ENCODE data around the gene FBXO28. TPM values are rescaled to one million over a fixed set of nuclear protein-coding genes. Genes with fewer than 3 reads are reported as not detected.

Gene FBXO28
- total and polyA plus RNA-seq, 10 of the 15 experiments (the other 5 are each of a cell fraction or from before 2014, with no cell fraction given) = 4.3 to 23.2 (median 18.4) TPM

DNA sequence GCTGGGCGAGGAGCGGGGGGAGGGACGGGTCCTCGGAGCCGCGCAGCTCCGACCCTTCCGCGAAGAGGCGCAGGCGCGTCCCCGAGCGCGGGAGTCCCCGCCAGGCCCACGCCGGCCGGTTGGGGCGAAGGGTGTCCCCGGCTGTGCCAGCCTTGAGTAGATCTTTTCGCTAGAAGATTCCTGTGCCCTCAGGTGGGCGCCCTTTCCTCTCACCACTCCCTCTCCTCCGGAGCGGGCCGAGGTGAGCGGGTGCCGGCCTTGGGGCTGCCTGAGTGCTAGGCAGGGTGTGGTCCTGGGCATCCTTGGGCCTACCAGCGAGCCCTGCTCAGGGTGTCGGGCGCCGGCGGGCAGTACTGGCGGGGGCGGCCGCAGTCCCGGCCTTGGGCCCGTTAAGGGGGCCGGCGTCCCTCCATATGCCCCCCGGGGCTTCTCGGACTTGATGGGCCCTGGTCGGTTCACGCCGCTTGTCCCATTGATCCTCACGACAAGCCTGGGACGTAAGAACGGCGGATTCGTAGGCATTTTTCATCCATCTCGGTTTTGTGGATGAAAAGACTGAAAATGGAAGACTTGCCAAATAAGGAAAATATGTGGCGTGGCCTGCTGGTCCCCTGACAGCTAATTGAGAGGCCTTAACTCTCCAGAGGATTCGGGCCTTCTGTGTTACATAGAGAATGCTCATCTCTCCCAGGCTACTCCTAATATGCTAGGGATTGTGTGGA, 69.8 kb downstream of the FBXO28 start:
- H3K9me3 ChIP-seq (replicated peaks; ENCODE audit: control insufficient read depth, insufficient read depth, low read length) = no peaks in the 10 kb centered on the region
- H3K36me3 ChIP-seq (ENCODE audit: control insufficient read depth in 2 of 2, insufficient read depth in 2 of 2, low read length in 1 of 2) = no peaks in the 10 kb centered on the region
- DNase-seq (ENCODE audit: low read depth, low spot score) (no peak), ATAC-seq (peak; percentile 63), FAIRE-seq (no peak)
- intact Hi-C loops (cut with micrococcal nuclease; ENCODE audit: unreplicated experiment) (loop anchor here (2.0 to 5.0 kb wide), 3 partner anchors 67 to 336 kb away; partner anchors contain the start of genes NVL and TP53BP2), in situ Hi-C loops (cut with MboI) (no loop called here)
- WGBS (ENCODE audit: insufficient coverage, insufficient replicate concordance, low lambda C conversion rate, missing lambda C conversion rate) = under 1% methylated on average over 36 of the region's 53 CpGs
- no peaks in the 10 kb centered on the region; the same call in 1 of the 2 replicates for H4K20me1 ChIP-seq (ENCODE audit: control insufficient read depth, insufficient read depth)
- H3K27ac ChIP-seq (ENCODE audit: control insufficient read depth, insufficient read depth) = peak overlapping the region; percentile 91
- H3K9ac ChIP-seq (ENCODE audit: control insufficient read depth, insufficient read depth, low read length) = peak overlapping the region; percentile 89
- ChIA-PET SMC1A (ENCODE audit: uncharacterized antibody, unreplicated experiment) (interaction anchor here (1.2 to 2.9 kb wide), 6 partner anchors 9 to 248 kb away, joined by 4 to 14 read pairs (median 4); no protein-coding TSS in a partner anchor), POLR2A (interaction anchor here (0.7 to 2.5 kb wide), 6 partner anchors 15 to 467 kb away, joined by 3 to 16 read pairs (median 3); partner anchors contain the start of gene FBXO28), CTCF (interaction anchor here (0.7 to 2.5 kb wide), 5 partner anchors 12 to 92 kb away, joined by 3 to 5 read pairs (median 3); no protein-coding TSS in a partner anchor), RAD21 (ENCODE audit: unreplicated experiment) (interaction anchor here (0.8 to 1.9 kb wide), 9 partner anchors 9 to 150 kb away, joined by 3 to 6 read pairs (median 4); no protein-coding TSS in a partner anchor)
- H3K4me2 ChIP-seq (ENCODE audit: control insufficient read depth, insufficient read depth) = peak overlapping the region; percentile 85
- H2AFZ ChIP-seq (ENCODE audit: control insufficient read depth, low read depth, low read length) = peak overlapping the region; percentile 66
- peaks cover 51% of the 10 kb centered on the region for H3K79me2 ChIP-seq (ENCODE audit: control insufficient read depth, insufficient read depth, low read length)
- BruUV-seq (replicated peaks) = no TSS peak
- peaks cover 16% of the 10 kb centered on the region; the same call in 1 of the 2 replicates for H3K4me1 ChIP-seq (ENCODE audit: control insufficient read depth, insufficient read depth, low read length)
- H3K27me3 ChIP-seq (replicated peaks in 1 of 2; ENCODE audit: control insufficient read depth in 2 of 2, insufficient read depth in 2 of 2, low read length in 1 of 2) = no peaks in the 10 kb centered on the region
- H3K4me3 ChIP-seq = peak overlapping the region; percentile 90
- TF ChIP-seq RAD51 (IDR thresholded peaks at IDR 0.05) = no peak
- TF ChIP-seq, protein P1, sequence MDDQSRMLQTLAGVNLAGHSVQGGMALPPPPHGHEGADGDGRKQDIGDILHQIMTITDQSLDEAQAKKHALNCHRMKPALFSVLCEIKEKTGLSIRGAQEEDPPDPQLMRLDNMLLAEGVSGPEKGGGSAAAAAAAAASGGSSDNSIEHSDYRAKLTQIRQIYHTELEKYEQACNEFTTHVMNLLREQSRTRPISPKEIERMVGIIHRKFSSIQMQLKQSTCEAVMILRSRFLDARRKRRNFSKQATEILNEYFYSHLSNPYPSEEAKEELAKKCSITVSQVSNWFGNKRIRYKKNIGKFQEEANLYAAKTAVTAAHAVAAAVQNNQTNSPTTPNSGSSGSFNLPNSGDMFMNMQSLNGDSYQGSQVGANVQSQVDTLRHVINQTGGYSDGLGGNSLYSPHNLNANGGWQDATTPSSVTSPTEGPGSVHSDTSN (IDR thresholded peaks at IDR 0.05; ENCODE audit: insufficient replicate concordance, low read depth, low read length) = no peak
- peak; percentile 21; the same call in 1 of the 2 replicates for TF ChIP-seq NRF1 (conservative IDR thresholded peaks at IDR 0.05; ENCODE audit: low read depth, low read length)
- 0 out of 2 replicates have a peak, but pooled peaks have one; percentile 16 for TF ChIP-seq HDGF (IDR thresholded peaks at IDR 0.05)
- no peak for TF ChIP-seq FOS (IDR thresholded peaks at IDR 0.05; ENCODE audit: borderline replicate concordance, extremely low read depth, insufficient read length)
- TF ChIP-seq, protein P2, sequence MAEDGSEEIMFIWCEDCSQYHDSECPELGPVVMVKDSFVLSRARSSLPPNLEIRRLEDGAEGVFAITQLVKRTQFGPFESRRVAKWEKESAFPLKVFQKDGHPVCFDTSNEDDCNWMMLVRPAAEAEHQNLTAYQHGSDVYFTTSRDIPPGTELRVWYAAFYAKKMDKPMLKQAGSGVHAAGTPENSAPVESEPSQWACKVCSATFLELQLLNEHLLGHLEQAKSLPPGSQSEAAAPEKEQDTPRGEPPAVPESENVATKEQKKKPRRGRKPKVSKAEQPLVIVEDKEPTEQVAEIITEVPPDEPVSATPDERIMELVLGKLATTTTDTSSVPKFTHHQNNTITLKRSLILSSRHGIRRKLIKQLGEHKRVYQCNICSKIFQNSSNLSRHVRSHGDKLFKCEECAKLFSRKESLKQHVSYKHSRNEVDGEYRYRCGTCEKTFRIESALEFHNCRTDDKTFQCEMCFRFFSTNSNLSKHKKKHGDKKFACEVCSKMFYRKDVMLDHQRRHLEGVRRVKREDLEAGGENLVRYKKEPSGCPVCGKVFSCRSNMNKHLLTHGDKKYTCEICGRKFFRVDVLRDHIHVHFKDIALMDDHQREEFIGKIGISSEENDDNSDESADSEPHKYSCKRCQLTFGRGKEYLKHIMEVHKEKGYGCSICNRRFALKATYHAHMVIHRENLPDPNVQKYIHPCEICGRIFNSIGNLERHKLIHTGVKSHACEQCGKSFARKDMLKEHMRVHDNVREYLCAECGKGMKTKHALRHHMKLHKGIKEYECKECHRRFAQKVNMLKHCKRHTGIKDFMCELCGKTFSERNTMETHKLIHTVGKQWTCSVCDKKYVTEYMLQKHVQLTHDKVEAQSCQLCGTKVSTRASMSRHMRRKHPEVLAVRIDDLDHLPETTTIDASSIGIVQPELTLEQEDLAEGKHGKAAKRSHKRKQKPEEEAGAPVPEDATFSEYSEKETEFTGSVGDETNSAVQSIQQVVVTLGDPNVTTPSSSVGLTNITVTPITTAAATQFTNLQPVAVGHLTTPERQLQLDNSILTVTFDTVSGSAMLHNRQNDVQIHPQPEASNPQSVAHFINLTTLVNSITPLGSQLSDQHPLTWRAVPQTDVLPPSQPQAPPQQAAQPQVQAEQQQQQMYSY (CRISPR knock-in tag; IDR thresholded peaks at IDR 0.05) = no peak
- TF ChIP-seq, protein P3, sequence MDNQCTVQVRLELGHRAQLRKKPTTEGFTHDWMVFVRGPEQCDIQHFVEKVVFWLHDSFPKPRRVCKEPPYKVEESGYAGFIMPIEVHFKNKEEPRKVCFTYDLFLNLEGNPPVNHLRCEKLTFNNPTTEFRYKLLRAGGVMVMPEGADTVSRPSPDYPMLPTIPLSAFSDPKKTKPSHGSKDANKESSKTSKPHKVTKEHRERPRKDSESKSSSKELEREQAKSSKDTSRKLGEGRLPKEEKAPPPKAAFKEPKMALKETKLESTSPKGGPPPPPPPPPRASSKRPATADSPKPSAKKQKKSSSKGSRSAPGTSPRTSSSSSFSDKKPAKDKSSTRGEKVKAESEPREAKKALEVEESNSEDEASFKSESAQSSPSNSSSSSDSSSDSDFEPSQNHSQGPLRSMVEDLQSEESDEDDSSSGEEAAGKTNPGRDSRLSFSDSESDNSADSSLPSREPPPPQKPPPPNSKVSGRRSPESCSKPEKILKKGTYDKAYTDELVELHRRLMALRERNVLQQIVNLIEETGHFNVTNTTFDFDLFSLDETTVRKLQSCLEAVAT (IDR thresholded peaks at IDR 0.05) = no peak
- no peak for TF ChIP-seq RUNX3 (IDR thresholded peaks at IDR 0.05; ENCODE audit: low read length)
- TF ChIP-seq SP1 (IDR thresholded peaks at IDR 0.05; ENCODE audit: low read depth, low read length) = peak; percentile 4
- TF ChIP-seq, protein P4, sequence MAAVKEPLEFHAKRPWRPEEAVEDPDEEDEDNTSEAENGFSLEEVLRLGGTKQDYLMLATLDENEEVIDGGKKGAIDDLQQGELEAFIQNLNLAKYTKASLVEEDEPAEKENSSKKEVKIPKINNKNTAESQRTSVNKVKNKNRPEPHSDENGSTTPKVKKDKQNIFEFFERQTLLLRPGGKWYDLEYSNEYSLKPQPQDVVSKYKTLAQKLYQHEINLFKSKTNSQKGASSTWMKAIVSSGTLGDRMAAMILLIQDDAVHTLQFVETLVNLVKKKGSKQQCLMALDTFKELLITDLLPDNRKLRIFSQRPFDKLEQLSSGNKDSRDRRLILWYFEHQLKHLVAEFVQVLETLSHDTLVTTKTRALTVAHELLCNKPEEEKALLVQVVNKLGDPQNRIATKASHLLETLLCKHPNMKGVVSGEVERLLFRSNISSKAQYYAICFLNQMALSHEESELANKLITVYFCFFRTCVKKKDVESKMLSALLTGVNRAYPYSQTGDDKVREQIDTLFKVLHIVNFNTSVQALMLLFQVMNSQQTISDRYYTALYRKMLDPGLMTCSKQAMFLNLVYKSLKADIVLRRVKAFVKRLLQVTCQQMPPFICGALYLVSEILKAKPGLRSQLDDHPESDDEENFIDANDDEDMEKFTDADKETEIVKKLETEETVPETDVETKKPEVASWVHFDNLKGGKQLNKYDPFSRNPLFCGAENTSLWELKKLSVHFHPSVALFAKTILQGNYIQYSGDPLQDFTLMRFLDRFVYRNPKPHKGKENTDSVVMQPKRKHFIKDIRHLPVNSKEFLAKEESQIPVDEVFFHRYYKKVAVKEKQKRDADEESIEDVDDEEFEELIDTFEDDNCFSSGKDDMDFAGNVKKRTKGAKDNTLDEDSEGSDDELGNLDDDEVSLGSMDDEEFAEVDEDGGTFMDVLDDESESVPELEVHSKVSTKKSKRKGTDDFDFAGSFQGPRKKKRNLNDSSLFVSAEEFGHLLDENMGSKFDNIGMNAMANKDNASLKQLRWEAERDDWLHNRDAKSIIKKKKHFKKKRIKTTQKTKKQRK (IDR thresholded peaks at IDR 0.05; ENCODE audit: low read depth, low read length) = no peak
- TF ChIP-seq EGR1 (IDR thresholded peaks at IDR 0.05; ENCODE audit: borderline replicate concordance in 1 of 2, low read depth in 2 of 2, low read length in 2 of 2) = peak in 1 of 2 experiments; percentile 13; a peak in 1 of 3 replicates
